Activated B cell treated with CpG ODN at 0.5 μM for 24 hours (primary cell): ENCODE results near the gene MYBPC3. TPM values are rescaled to one million over a fixed set of nuclear protein-coding genes. Genes with fewer than 3 reads are reported as not detected.

ENCODE experiments used
- ATAC-seq: fragments of 200-7000 bp; cut with Tn5 transposase; one replicate; pipeline ENCODE4 v1.10.0; 2021; ENCODE audit warnings: low read depth, mild to moderate bottlenecking, moderate library complexity
- CTCF ChIA-PET: fragments of 350-600 bp; sonication (Branson Sonifier 250); formaldehyde crosslinking; loops from one replicate; lab custom pipeline; 2021; ENCODE audit warnings: antibody characterized with exemption; lab: Charles Lee
- POLR2A ChIA-PET: fragments of 350-600 bp; sonication (Branson Sonifier 250); formaldehyde crosslinking; loops from one replicate; lab custom pipeline; 2021; ENCODE audit warnings: antibody characterized with exemption; lab: Charles Lee
- DNase-seq: peaks from one replicate; pipeline ENCODE4 v3.0.0; 2022
- H3K27ac Mint-ChIP-seq: one replicate; pipeline ENCODE4 v1.8.0; 2020; ENCODE audit warnings: mixed read lengths
- H3K27me3 Mint-ChIP-seq: one replicate; pipeline ENCODE4 v1.8.0; 2021; ENCODE audit warnings: mixed read lengths
- H3K36me3 Mint-ChIP-seq: one replicate; pipeline ENCODE4 v1.8.0; 2021; ENCODE audit warnings: low read depth, mixed read lengths
- H3K4me1 Mint-ChIP-seq: one replicate; pipeline ENCODE4 v1.8.0; 2021; ENCODE audit warnings: mixed read lengths
- H3K4me3 Mint-ChIP-seq: one replicate; pipeline ENCODE4 v1.8.0; 2020; ENCODE audit warnings: mild to moderate bottlenecking, mixed read lengths
- H3K9me3 Mint-ChIP-seq: one replicate; pipeline ENCODE4 v1.8.0; 2020; ENCODE audit warnings: mixed read lengths
- CTCF ChIP-seq: fragments of 200-600 bp; IDR thresholded peaks from one replicate; pipeline ENCODE4 v1.8.0; 2022; ENCODE audit warnings: antibody characterized with exemption, mild to moderate bottlenecking
- intact Hi-C: fragments of 100-400 bp; cut with micrococcal nuclease; formaldehyde crosslinking; loops from one replicate; pipeline ENCODE4 v1.15.1; 2024
- total RNA-seq: library from RNA; stranded (reverse); gene quantifications from 2 replicates; pipeline ENCODE4 v1.2.3, GENCODE V29; 2022

The MYBPC3 gene
- total RNA-seq, 1 donor from 2014 or later, result 0.69 TPM

DNA sequence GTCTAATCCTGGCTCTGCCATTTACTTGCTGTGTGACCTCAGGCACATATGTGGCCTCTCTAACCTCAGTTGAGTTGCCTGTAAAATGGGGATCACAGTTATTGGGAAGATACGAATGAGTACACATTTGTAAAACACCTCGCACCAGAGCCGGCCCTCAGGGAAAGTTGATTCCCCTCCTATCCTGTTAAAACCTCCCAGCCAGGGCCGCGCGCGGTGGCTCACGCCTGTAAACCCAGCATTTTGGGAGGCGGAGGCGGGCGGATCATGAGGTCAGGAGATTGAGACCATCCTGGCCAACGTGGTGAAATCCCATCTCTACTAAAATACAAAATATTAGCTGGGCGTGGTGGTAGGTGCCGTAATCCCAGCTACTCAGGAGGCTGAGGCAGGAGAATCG is 7.8 kb upstream of the MYBPC3 start:
- POLR2A ChIA-PET, result interaction anchor here (0.6 kb wide), 1 partner anchor 13 kb away, joined by 5 read pairs; no protein-coding TSS in a partner anchor

DNA sequence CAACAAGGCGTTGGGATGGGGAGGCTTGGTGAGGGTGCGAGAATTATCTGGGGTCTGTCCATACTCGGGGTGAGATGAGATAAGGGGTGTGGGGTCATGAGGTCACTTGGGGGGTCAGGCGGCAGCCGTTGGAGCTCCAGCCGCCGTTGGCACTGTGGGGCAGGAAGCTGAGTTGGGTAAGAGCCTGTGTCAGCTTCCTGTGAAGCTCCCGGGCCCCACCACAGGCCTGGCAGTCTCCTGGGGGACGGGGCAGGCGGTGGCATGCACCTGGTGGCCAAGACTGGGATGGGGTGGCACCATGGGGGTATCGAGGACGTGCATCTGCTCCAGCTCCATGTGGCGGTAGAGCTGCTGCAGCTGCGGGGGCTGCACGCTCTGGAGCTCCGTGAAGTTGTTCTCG is 7.1 kb upstream of the MYBPC3 start:
- intact Hi-C loops, result no loop called here
- ChIA-PET POLR2A (interaction anchor here (0.9 kb wide), 1 partner anchor 19 kb away, joined by 3 read pairs; no protein-coding TSS in a partner anchor), CTCF (interaction anchor here (1.1 kb wide), 1 partner anchor 14 kb away, joined by 5 read pairs; no protein-coding TSS in a partner anchor)
- Mint-ChIP-seq H3K27ac (peak overlapping the region; percentile 66), H3K9me3 (no peaks in the 10 kb centered on the region), H3K36me3 (peaks cover 23% of the 10 kb centered on the region), H3K4me1 (peaks cover 30% of the 10 kb centered on the region), H3K4me3 (no peak overlapping the region), H3K27me3 (no peaks in the 10 kb centered on the region)
- ATAC-seq (peak; percentile 29), DNase-seq (no peak)
- no peak for TF ChIP-seq CTCF

More for the DNA sequence above, 7.8 kb upstream of the MYBPC3 start:
- no peak for ATAC-seq
- Mint-ChIP-seq H3K27ac (no peak overlapping the region), H3K4me1 (peaks cover 35% of the 10 kb centered on the region), H3K27me3 (no peaks in the 10 kb centered on the region), H3K36me3 (peaks cover 24% of the 10 kb centered on the region), H3K9me3 (no peaks in the 10 kb centered on the region), H3K4me3 (no peak overlapping the region)
- intact Hi-C loops, result no loop called here
- CTCF ChIA-PET, result interaction anchor here (1.1 to 2.0 kb wide), 2 partner anchors 13 kb away, joined by 5 to 6 read pairs; no protein-coding TSS in a partner anchor
- no peak for DNase-seq
- TF ChIP-seq CTCF, result no peak

GRCh38 chr11:47359162-47359561 is 6.7 kb upstream of the MYBPC3 start:
- no peaks in the 10 kb centered on the region for H3K9me3 Mint-ChIP-seq
- H3K4me1 Mint-ChIP-seq, result peaks cover 26% of the 10 kb centered on the region
- ChIA-PET CTCF (interaction anchor here (1.1 kb wide), 1 partner anchor 15 kb away, joined by 5 read pairs; no protein-coding TSS in a partner anchor), POLR2A (interaction anchor here (0.9 kb wide), 1 partner anchor 20 kb away, joined by 3 read pairs; no protein-coding TSS in a partner anchor)
- intact Hi-C loops, result no loop called here
- H3K27me3 Mint-ChIP-seq, result no peaks in the 10 kb centered on the region
- H3K27ac Mint-ChIP-seq, result peak overlapping the region; percentile 66
- H3K4me3 Mint-ChIP-seq, result no peak overlapping the region
- peaks cover 24% of the 10 kb centered on the region for H3K36me3 Mint-ChIP-seq
- ATAC-seq (no peak), DNase-seq (no peak)
- TF ChIP-seq CTCF, result no peak

DNA sequence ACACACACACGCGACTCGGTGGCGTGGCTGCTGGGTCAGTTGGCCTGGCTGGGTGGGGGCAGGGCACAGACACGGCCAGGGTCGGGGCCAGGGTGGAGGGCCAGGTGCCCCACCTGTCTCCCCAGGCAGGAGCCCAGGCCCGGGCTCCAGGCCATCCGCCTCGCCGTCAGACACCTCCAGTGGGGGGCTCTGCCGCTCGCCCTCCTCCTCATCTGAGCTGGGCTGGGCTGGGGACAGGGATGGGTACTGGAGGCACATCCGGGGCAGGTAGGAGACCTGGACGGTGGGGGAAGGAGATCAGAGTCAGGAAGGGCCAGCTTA is 6.2 kb upstream of the MYBPC3 start:
- H3K27me3 Mint-ChIP-seq, result no peaks in the 10 kb centered on the region
- ATAC-seq, result no peak
- no peak overlapping the region for H3K4me3 Mint-ChIP-seq
- DNase-seq, result no peak
- H3K27ac Mint-ChIP-seq, result no peak overlapping the region
- POLR2A ChIA-PET, result no interaction called here
- intact Hi-C loops, result no loop called here
- peaks cover 26% of the 10 kb centered on the region for H3K4me1 Mint-ChIP-seq
- no peak for TF ChIP-seq CTCF
- CTCF ChIA-PET, result no interaction called here
- peaks cover 26% of the 10 kb centered on the region for H3K36me3 Mint-ChIP-seq
- no peaks in the 10 kb centered on the region for H3K9me3 Mint-ChIP-seq

DNA sequence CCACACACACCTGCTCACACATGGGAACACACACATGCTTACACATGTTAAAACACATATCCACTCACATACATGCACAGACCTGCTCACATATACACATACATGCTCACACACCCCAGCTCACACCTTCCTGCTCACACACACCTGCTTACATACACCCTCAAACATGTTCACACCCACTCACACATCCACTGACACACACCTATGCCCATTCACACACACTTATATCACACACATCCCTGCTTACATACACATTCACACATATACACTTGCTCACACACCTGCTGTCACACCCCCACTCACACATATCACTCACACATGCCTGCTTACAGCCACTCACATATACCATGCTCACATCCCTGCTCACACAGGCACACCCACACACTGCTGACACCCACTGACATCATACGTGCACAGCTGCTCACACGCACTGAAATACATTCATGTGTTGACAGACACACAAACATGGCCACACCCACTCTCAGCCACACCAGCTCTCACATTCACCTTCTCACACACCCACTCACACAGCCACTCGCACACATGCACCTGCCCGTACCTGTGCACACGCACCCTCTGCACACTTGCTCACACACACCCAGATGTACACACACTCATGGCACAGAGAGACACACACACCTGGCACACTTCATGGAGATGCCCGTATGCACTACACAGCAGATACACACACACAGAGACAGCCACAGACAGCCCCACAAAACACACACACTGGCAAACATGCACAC is 5.7 kb upstream of the MYBPC3 start:
- Mint-ChIP-seq H3K36me3 (peaks cover 26% of the 10 kb centered on the region), H3K27ac (no peak overlapping the region), H3K27me3 (no peaks in the 10 kb centered on the region), H3K4me1 (peaks cover 26% of the 10 kb centered on the region), H3K4me3 (no peak overlapping the region), H3K9me3 (no peaks in the 10 kb centered on the region)
- DNase-seq, result no peak
- intact Hi-C loops, result no loop called here
- ChIA-PET CTCF (no interaction called here), POLR2A (no interaction called here)
- TF ChIP-seq CTCF, result no peak
- no peak for ATAC-seq
